ENCODE measurements around the gene TNS3. TPM values are rescaled to one million over a fixed set of nuclear protein-coding genes. Genes with fewer than 3 reads are reported as not detected.

Gene TNS3
- total and polyA plus RNA-seq, 9 of the 15 experiments (the other 6 are each of a cell fraction or from before 2014, with no cell fraction given) = 0.20 TPM; not detected in 8

DNA sequence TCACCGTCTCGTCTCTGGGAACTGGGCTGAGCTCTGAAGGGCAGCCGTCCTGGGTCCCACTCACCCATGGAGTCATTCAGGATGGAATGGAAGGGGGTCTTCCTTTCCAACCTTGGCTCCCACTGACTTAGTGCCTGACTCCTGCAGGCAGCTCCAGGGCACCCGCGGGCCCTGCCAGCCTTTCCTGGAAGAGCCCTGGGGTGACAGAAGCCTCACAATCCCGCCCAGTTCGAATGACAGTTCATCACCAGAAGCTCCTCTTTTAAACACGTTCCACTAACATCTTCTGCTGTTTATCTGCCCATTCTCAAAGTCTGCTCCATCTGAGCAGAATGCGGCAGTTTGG is 110.6 kb downstream of the TNS3 start:
- no TSS peak for BruUV-seq (replicated peaks)
- peaks cover 8% of the 10 kb centered on the region; the same call in 1 of the 2 replicates for H4K20me1 ChIP-seq (replicated peaks; ENCODE audit: control insufficient read depth, insufficient read depth, low read length)
- no peak overlapping the region for H3K4me3 ChIP-seq
- intact Hi-C loops (cut with micrococcal nuclease) = no loop called here
- H3K27me3 ChIP-seq (ENCODE audit: control insufficient read depth in 2 of 2, insufficient read depth in 2 of 2, low read length in 2 of 2) = peaks cover 1 to 20% of the 10 kb centered on the region in 2 experiments; a peak in 3 of 5 replicates
- in situ Hi-C loops (cut with MboI) = no loop called here
- TF ChIP-seq PHF20 (IDR thresholded peaks at IDR 0.05; ENCODE audit: partially characterized antibody) (no peak), NR2C1 (IDR thresholded peaks at IDR 0.05) (no peak), NR2C1 (tag; IDR thresholded peaks at IDR 0.05) (no peak)
- TF ChIP-seq, protein P1, sequence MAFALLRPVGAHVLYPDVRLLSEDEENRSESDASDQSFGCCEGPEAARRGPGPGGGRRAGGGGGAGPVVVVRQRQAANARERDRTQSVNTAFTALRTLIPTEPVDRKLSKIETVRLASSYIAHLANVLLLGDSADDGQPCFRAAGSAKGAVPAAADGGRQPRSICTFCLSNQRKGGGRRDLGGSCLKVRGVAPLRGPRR (CRISPR knock-in tag; IDR thresholded peaks at IDR 0.05) = no peak
- H3K36me3 ChIP-seq (ENCODE audit: control insufficient read depth, insufficient read depth, low read length) = no peaks in the 10 kb centered on the region
- no peaks in the 10 kb centered on the region for H3K9me3 ChIP-seq (replicated peaks; ENCODE audit: control insufficient read depth, insufficient read depth, low read depth, low read length)
- DNase-seq (ENCODE audit: extremely low read depth in 1 of 4, low spot score in 3 of 4) (no peak), ATAC-seq (no peak), FAIRE-seq (no peak)
- no peak overlapping the region for H3K4me2 ChIP-seq (ENCODE audit: insufficient read depth, low read length)
- CTCF ChIA-PET (ENCODE audit: low intra/inter-chr PET ratio) = no interaction called here
- H3K4me1 ChIP-seq (replicated peaks in 1 of 2; ENCODE audit: control insufficient read depth in 2 of 2, insufficient read depth in 2 of 2, low read length in 2 of 2) = peaks cover 6 to 14% of the 10 kb centered on the region in 2 experiments
- H3K79me2 ChIP-seq (ENCODE audit: control insufficient read depth, insufficient read depth, low read length) = no peaks in the 10 kb centered on the region
- no peak overlapping the region for H3K27ac ChIP-seq (ENCODE audit: extremely low read depth, low read depth, low read length)
- no peak overlapping the region for H3K9ac ChIP-seq (ENCODE audit: insufficient read depth in 1 of 2, low read depth in 2 of 2, low read length in 2 of 2)
- no peak overlapping the region for H2AFZ ChIP-seq (ENCODE audit: low read depth, low read length)
- H3K9me1 ChIP-seq (ENCODE audit: control insufficient read depth, insufficient read depth, low read length) = no peaks in the 10 kb centered on the region
- WGBS (ENCODE audit: insufficient coverage, low coverage, missing lambda C conversion rate) = 0% methylated on average over 9 of the region's 9 CpGs
- POLR2A ChIA-PET = interaction anchor here (0.6 kb wide), 1 partner anchor 69 kb away, joined by 3 read pairs; no protein-coding TSS in a partner anchor

DNA sequence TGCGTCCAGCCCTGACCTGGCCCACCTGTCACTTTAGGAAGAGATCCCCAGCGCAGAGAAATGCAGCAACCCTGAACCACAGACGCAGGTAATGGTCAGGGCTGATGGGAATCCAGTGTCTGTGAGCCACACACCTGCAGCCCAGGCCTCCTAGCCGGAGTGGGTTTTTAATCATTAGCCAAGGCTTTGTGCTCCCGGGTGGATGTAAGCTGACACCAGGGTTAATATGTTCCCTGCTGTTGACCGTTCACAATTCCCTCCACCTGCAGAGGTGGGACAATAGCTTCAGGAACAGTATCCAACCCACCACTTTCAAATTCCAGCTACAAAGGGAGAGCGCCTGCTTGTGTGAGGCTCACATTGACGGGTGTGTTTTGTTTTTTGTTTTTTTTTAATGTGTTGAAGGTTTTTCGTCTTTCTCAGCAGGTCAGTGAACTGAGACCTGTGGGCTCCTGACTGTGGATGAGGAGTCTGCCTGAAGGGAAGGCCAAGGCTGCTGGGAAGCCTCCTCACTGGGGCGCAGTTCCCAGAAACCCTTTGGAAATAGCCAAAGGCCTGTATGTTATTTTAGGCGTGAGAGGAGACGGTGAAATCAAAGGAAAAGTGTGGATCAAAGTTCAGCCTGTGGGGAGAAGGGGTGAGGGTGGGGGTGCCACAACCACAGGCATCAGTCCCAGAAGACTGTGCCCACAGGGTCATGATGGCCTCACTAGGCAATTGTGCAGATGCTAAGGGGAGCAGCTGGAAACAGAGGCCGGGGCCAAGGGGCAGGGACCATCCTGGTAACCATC is 111.1 kb downstream of the TNS3 start:
- H3K4me1 ChIP-seq (replicated peaks in 1 of 2; ENCODE audit: control insufficient read depth in 2 of 2, insufficient read depth in 2 of 2, low read length in 2 of 2) = peaks cover 6 to 14% of the 10 kb centered on the region in 2 experiments
- H2AFZ ChIP-seq (ENCODE audit: low read depth, low read length) = no peak overlapping the region
- H3K9me1 ChIP-seq (ENCODE audit: control insufficient read depth, insufficient read depth, low read length) = no peaks in the 10 kb centered on the region
- no peaks in the 10 kb centered on the region for H3K9me3 ChIP-seq (replicated peaks; ENCODE audit: control insufficient read depth, insufficient read depth, low read depth, low read length)
- peaks cover 2 to 15% of the 10 kb centered on the region in 2 experiments; a peak in 2 of 5 replicates for H3K27me3 ChIP-seq (ENCODE audit: control insufficient read depth in 2 of 2, insufficient read depth in 2 of 2, low read length in 2 of 2)
- no peaks in the 10 kb centered on the region for H3K36me3 ChIP-seq (ENCODE audit: control insufficient read depth, insufficient read depth, low read length)
- H3K4me3 ChIP-seq = no peak overlapping the region
- in situ Hi-C loops (cut with MboI) (no loop called here), intact Hi-C loops (cut with micrococcal nuclease) (no loop called here)
- DNase-seq (ENCODE audit: extremely low read depth in 1 of 4, low spot score in 3 of 4) (no peak), ATAC-seq (no peak), FAIRE-seq (no peak)
- no peak overlapping the region for H3K27ac ChIP-seq (ENCODE audit: extremely low read depth, low read depth, low read length)
- CTCF ChIA-PET (ENCODE audit: low intra/inter-chr PET ratio) = no interaction called here
- no peaks in the 10 kb centered on the region for H3K79me2 ChIP-seq (ENCODE audit: control insufficient read depth, insufficient read depth, low read length)
- no TSS peak for BruUV-seq (replicated peaks)
- peaks cover 8% of the 10 kb centered on the region; the same call in 1 of the 2 replicates for H4K20me1 ChIP-seq (replicated peaks; ENCODE audit: control insufficient read depth, insufficient read depth, low read length)
- no peak overlapping the region for H3K4me2 ChIP-seq (ENCODE audit: insufficient read depth, low read length)
- 2% methylated on average over 13 of the region's 13 CpGs for WGBS (ENCODE audit: insufficient coverage, low coverage, missing lambda C conversion rate)
- no peak overlapping the region for H3K9ac ChIP-seq (ENCODE audit: insufficient read depth in 1 of 2, low read depth in 2 of 2, low read length in 2 of 2)
- POLR2A ChIA-PET = no interaction called here
- TF ChIP-seq, protein P2, sequence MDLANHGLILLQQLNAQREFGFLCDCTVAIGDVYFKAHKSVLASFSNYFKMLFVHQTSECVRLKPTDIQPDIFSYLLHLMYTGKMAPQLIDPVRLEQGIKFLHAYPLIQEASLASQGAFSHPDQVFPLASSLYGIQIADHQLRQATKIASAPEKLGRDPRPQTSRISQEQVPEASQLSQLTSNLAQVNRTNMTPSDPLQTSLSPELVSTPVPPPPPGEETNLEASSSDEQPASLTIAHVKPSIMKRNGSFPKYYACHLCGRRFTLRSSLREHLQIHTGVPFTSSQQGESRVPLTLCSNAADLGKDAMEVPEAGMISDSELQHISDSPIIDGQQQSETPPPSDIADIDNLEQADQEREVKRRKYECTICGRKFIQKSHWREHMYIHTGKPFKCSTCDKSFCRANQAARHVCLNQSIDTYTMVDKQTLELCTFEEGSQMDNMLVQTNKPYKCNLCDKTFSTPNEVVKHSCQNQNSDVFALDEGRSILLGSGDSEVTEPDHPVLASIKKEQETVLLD (IDR thresholded peaks at IDR 0.05) = no peak
- TF ChIP-seq, protein P3, sequence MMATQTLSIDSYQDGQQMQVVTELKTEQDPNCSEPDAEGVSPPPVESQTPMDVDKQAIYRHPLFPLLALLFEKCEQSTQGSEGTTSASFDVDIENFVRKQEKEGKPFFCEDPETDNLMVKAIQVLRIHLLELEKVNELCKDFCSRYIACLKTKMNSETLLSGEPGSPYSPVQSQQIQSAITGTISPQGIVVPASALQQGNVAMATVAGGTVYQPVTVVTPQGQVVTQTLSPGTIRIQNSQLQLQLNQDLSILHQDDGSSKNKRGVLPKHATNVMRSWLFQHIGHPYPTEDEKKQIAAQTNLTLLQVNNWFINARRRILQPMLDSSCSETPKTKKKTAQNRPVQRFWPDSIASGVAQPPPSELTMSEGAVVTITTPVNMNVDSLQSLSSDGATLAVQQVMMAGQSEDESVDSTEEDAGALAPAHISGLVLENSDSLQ (IDR thresholded peaks at IDR 0.05) = no peak
- TF ChIP-seq U2AF1 (optimal IDR thresholded peaks at IDR 0.05; ENCODE audit: low read depth, low read length) (no peak), PML (IDR thresholded peaks at IDR 0.05; ENCODE audit: low read length) (no peak), ZBTB1 (CRISPR knock-in tag; IDR thresholded peaks at IDR 0.05; ENCODE audit: borderline replicate concordance, low read depth) (no peak)
